RWPE1 (cell line): ENCODE results near the gene COX19.

ENCODE experiments used
- CTCF ChIA-PET: fragments of 350-600 bp; sonication (Branson Sonifier 250); formaldehyde crosslinking; extraction: SDS; loops from one replicate; lab custom pipeline; 2021; lab: Yijun Ruan, JAX
- POLR2A ChIA-PET: fragments of 400-600 bp; formaldehyde crosslinking; extraction: SDS; loops from one replicate; lab custom pipeline; 2020; ENCODE audit warnings: antibody characterized with exemption; ENCODE audit not compliant: low non-redundant PET; lab: Yijun Ruan, JAX
- DNase-seq: peaks from one replicate; pipeline ENCODE4 v3.0.0; 2012; ENCODE audit warnings: low spot score
- H3K27ac ChIP-seq: fragments of 450-650 bp; 2 replicates; pipeline ENCODE4 v1.5.1; 2017
- CTCF ChIP-seq: fragments of 450-650 bp; conservative IDR thresholded peaks from 2 replicates; pipeline ENCODE4 v1.5.1; 2017; ENCODE audit warnings: low read depth, mild to moderate bottlenecking

Gene COX19

DNA sequence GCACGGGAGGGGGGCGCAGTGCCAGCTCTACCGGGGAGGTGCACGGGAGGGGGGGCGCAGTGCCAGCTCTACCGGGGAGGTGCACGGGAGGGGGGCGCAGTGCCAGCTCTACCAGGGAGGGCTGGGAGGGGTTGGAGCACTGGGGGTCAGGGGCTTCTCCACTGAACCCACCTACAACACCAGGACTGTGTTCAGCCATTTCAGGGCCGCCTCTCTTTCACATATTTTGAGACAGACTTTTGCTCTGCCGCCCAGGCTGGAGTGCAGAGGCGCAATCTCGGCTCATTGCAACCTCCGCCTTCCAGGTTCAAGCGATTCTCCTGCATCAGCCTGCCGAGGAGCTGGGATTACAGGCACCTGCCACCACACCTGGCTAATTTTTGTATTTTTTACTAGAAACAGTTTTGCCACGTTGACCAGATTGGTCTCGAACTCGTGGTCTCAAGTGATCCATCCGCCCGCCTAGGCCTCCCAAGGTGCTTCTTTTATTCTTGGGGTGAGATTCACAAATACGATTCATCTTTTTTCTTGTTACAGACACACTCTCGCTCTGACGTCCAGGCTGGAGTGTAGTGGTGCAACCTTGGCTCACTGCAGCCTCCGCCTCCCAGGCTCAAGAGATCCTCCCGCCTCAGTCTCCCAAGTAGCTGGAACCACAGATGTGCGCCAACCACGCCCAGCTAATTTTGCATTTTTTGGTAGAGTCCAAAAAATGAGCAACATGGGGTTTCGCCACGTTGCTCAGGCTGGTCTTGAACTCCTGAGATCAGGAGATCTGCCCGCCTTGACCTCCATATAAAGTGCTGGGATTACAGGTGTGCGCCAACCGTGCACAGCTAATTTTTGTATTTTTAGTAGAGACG lies 57.9 kb downstream of the COX19 start:
- no peak for DNase-seq
- POLR2A ChIA-PET, result no interaction called here
- CTCF ChIA-PET, result interaction anchor here (0.8 kb wide), 1 partner anchor 9 kb away, joined by 3 read pairs; no protein-coding TSS in a partner anchor
- TF ChIP-seq CTCF, result no peak
- no peak overlapping the region for H3K27ac ChIP-seq

- no peak for DNase-seq
- CTCF ChIA-PET, result interaction anchor here (0.8 kb wide), 1 partner anchor 36 kb away, joined by 3 read pairs; no protein-coding TSS in a partner anchor
- POLR2A ChIA-PET, result no interaction called here
These were observed 58.9 kb downstream of the COX19 start for GRCh38 chr7:916291-916941.

More at GRCh38 chr7:916291-916941, 58.9 kb downstream of the COX19 start:
- peak overlapping the region; percentile 3; the same call in 1 of the 2 replicates for H3K27ac ChIP-seq
- no peak for TF ChIP-seq CTCF
